Fibroblast of mammary gland (primary cell): ENCODE data around the gene CNOT8.
"Not testable (repeated sequence)": the region's sequence is repeated elsewhere in the genome, so short reads cannot be mapped to it uniquely, and the experiment has no call there.

ENCODE experiments used
- DNase-seq: peaks from one replicate; pipeline ENCODE4 v3.0.0-alpha.2; 2010; ENCODE audit warnings: low read depth
- H3K4me3 ChIP-seq: 2 replicates; pipeline ENCODE4 v1.5.1; 2011; ENCODE audit warnings: low read depth, mild to moderate bottlenecking, low read length, moderate library complexity; ENCODE audit not compliant: control insufficient read depth
- TF ChIP-seq, protein P1 (sequence below): conservative IDR thresholded peaks from 2 replicates; pipeline ENCODE4 v1.5.1; 2011; ENCODE audit warnings: low read depth, low read length, inconsistent platforms; ENCODE audit not compliant: control insufficient read depth, insufficient read depth

CNOT8 gene

DNA sequence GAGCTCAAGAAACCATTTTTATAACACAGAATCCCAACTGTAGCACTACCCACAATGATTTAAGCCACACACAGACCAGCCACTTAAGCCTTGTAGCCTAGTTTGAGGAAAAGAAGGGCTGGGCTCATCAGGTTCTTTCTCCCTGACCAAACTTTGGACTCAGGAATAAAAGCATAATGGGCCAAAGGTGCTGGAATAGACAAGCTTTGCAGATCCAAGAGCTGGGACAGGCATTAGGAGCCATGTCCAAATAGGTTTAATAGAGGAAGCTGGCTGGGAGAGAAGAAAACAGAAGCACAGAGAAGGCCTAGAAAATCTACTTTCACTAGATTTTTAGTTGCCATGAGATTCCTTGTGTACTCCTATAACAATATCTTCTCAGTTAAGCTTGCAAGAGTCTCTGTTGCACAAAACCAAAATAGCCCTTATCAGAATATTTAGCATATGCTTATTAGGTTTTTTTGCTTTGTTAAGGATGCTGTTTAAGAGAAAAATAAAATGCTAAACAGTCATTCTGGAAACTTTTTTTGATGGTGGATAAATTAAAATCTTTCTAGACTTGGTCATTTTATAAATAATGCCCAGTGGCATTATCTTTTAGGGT is 38.2 kb downstream of the CNOT8 start:
- no peak overlapping the region for H3K4me3 ChIP-seq
- TF ChIP-seq, protein P1, sequence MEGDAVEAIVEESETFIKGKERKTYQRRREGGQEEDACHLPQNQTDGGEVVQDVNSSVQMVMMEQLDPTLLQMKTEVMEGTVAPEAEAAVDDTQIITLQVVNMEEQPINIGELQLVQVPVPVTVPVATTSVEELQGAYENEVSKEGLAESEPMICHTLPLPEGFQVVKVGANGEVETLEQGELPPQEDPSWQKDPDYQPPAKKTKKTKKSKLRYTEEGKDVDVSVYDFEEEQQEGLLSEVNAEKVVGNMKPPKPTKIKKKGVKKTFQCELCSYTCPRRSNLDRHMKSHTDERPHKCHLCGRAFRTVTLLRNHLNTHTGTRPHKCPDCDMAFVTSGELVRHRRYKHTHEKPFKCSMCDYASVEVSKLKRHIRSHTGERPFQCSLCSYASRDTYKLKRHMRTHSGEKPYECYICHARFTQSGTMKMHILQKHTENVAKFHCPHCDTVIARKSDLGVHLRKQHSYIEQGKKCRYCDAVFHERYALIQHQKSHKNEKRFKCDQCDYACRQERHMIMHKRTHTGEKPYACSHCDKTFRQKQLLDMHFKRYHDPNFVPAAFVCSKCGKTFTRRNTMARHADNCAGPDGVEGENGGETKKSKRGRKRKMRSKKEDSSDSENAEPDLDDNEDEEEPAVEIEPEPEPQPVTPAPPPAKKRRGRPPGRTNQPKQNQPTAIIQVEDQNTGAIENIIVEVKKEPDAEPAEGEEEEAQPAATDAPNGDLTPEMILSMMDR, result no peak
- no peak for DNase-seq

DNA sequence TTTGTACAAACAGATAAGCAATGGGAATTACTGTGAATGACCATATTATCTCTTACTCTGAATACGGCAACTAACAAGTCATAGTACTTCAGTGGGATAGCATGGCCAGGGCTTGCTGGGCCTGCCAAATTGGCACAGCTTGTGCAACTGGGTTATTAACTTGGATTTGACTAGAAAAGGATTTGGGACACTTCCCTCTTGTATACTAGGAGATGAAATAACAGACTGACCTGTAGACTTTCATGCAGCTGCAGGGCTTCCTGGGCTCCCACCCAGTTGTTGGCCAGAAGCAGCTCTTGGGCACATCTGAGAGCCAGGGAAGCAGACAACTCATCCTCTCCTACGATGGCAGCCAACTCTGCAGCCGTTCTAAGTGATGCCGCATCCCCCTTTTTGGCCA is 39.8 kb downstream of the CNOT8 start:
- no peak overlapping the region for H3K4me3 ChIP-seq
- peak; percentile 17 for DNase-seq
- TF ChIP-seq, protein P1, result no peak

DNA sequence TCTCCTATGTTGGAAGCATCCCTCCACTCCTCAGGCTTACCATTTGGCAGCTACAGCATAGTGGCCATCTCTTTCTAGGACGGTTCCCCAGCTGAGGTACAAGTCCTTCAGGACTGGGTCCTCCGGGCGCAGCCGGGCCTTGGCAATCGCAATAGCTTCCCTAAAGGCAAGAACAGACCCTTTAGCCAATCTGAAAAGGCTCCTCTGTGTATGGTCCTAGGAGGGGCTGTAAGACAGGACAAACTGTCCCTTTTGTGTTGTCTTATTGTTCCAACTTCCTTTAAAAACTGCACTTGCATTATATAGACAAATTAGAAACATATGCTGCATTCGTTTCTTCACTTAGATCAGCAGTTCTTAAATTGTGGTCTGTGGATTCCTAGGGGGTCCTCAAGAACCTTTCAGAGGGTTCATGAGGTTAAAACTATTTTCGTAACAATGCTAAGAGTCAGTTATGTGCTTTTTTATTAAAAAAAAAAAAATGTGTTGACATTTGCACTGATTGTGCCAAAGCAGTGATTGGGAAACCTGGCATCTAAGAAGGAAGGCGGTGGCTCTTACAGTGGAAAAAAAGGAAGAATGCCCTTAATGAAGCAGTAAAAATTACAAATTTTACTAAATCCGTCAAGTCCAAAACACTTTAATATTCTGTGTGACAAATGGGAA is 40.9 kb downstream of the CNOT8 start:
- TF ChIP-seq, protein P1, result no peak
- peak; percentile 20 for DNase-seq
- H3K4me3 ChIP-seq, result no peak overlapping the region

DNA sequence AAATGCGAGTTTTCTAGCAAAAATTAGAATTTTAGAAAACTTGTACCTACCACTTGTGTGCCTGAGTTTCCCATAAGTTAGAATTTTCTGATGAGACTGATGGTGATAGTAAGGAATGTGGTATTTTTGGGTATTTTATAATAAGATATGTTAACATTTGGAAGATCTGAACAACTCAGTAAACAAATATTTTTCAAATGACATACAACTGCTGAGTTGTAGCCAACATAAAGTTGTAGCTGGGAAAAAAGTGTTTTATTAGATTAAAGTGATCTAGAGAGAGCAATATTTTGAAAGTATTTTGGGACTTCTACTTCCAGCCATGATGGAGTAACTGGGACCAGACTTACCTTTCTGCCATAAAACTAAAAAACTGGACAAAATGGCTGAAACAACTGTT is 41.6 kb downstream of the CNOT8 start:
- DNase-seq, result no peak
- TF ChIP-seq, protein P1, result no peak
- H3K4me3 ChIP-seq, result no peak overlapping the region

DNA sequence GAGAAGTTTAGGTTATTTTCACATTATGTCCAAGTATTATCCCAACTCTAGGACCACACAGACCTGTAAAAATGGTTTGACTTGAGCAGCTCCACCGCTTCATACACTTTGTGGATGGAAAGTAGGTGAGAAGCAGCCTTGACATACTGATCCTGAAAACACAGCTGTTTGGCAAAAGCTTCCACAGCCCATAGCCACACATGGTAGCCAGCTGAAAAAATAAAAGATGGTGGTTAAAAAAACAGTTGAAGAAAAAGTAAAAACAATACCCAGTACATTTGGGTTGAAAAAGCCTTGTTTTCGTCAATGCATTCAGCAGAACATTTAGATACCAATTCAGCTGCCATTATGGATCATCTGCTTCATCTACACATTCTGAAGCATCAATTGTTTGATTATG is 42.8 kb downstream of the CNOT8 start:
- H3K4me3 ChIP-seq, result no peak overlapping the region
- TF ChIP-seq, protein P1, result no peak
- peak; percentile 69 for DNase-seq

DNA sequence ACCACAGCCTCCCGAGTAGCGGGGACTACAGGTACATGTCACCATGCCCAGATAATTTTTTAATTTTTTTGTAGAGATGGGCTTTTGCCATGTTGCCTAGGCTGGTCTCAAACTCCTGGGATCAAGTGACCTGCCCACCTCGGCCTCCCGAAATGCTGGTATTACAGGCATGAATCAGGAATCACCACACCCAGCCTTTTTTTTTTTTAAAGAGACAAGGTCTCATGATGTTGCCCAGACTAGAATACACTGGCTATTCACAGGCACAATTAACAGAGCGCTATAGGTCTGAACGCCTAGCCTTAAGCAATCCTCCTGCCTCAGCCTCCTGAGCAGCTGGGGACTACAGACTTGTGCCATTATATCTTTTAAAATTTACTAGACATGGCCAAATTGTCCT is 43.5 kb downstream of the CNOT8 start:
- DNase-seq, result no peak
- TF ChIP-seq, protein P1, result no peak
- no peak overlapping the region for H3K4me3 ChIP-seq

DNA sequence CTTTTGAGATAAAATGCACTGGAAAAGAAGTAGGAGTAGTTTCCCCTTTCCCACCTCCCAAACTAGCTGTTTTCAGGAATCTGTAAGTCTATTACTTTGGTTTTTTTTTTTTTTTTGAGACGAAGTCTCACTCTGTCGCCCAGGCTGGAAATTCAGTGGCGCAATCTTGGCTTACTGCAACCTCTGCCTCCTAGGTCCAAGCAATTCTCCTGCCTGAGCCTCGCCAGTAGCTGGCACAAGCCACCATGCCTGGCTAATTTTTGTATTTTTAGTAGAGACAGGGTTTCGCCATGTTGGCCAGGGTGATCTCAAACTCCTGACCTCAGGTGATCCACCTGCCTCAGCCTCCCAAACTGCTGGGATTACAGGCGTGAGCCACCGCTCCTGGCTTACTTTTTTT is 47.2 kb downstream of the CNOT8 start:
- not testable (repeated sequence) for DNase-seq, H3K4me3 ChIP-seq
